Mucosa of gallbladder (tissue), 1 donor: ENCODE results near the gene LARP4B. TPM values are rescaled to one million over a fixed set of nuclear protein-coding genes. Genes with fewer than 3 reads are reported as not detected.

ENCODE experiments used
- DNase-seq: peaks from one replicate; pipeline ENCODE4 v3.0.0-alpha.2; 2020; ENCODE audit warnings: low spot score
- total RNA-seq: library from RNA; stranded (reverse); gene quantifications from one replicate; pipeline ENCODE4 v1.2.1, GENCODE V29; 2021
- donor health status: DM: no; HTN: no; CAD: no.

The LARP4B gene
- total RNA-seq, 1 donor from 2014 or later: 98.6 TPM

- DNase-seq: no peak
Measured at GRCh38 chr10:807958-808353, 123.5 kb downstream of the LARP4B start.

- no peak for DNase-seq
Measured at GRCh38 chr10:807163-807957, 124.1 kb downstream of the LARP4B start.

GRCh38 chr10:806451-807162, 124.9 kb downstream of the LARP4B start:
- DNase-seq: no peak

DNA sequence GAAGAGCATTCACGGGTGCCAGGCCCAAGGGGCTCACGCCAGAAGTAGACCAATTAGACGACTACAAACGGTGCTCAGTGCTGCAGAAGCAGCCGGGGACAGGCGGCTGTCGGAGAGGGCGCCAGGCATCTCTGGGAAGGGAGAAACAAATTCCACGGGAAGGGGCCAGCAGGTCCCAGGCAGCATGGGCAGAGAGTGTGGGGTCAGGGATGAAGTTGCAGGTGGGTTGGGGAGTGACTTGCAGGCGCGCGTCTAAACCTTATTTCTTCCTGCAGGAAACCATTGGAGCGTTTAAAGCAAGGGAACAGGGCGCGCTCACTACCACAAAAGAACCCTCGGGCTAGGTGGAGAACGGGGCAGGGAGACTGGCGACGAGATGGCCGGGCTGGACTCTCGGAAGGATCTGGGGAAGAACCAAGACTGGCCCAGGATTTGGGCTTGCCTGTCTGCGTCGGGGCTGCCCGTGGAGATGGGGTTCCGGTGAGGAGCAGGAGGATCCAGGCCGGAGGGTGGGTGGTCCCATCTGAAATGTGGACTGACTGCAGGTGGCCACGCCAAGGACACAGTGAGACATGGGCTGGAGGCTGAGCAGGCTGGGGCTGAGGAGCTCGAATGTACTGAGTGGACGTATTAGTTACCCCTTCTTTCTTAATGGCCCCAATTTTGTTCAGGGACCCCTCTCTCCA, 125.7 kb downstream of the LARP4B start:
- no peak for DNase-seq

GRCh38 chr10:804787-805619, 126.5 kb downstream of the LARP4B start:
- DNase-seq: no peak

GRCh38 chr10:804191-804781, 127.2 kb downstream of the LARP4B start:
- DNase-seq: no peak

DNA sequence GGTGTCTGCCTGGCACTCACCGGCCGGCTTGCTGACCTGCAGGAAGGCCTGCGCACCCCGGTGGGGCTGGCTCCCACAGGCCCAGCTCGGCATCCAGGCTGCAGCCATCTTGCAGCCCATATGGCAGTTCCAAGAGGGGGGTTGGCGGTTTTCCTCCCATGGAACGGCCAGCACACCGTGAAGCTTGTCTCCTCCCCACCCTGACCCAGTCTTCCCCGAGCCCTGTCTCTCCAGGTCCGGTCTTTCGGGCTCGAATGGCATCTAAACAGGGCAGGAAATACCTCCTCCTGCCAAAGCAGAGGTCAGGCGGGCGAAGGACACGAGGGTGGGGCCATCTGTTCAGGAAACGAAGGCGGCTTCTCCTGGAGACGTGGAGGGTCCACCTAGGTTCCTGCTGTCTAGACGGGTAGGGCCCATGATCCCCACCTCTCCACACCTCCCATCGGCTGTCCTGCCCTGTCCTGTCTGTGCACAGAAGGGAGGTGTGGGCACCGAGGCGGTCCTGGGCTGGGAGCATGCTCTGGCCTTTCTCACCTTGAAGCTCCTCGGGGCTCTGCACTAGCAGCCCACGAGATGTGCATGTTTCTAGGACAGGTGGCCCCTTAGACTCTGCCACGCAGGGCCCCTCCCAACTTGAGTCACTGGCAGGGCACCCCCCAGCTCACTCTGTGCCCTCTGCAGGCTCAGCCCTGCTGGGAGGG, 128.3 kb downstream of the LARP4B start:
- no peak for DNase-seq

DNA sequence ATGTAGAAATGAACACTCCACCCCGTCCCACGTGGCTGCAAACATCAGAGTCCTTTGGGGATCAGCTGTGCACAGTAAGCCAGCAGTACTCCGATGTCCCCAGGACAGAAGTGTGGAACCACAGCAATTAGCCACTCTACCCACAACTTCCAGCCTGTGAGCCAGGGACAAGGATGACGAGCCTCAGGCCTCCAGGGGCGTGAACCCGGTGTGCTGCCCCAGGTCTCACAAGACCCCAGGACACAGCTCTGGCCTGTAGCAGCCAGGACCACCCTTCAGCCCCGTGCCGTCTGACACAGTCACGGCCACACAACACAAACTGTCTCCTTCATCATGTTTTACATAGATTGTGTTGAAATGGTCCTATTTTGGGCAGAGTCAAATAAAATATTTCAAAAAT, 129.0 kb downstream of the LARP4B start:
- DNase-seq: no peak

GRCh38 chr10:797179-797578, 134.3 kb downstream of the LARP4B start:
- no peak for DNase-seq

DNA sequence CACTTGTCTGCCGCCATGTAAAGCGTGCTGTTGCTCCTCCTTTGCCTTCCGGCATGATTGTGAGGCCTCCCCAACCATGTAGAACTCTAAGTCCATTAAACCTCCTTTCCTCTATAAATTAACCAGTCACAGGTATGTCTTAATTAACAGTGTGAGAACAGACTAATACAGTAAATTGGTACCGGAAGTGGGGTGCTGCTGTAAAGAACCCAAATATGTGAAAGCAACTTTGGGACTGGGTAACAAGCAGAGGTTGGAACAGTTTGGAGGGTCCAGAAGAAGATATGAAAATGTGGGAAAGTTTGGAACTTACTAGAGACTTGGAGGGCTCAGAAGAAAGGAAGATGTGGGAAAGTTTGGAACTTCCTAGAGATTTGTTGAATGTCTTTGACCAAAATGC, 135.3 kb downstream of the LARP4B start:
- DNase-seq: no peak

GRCh38 chr10:794382-794956, 137.0 kb downstream of the LARP4B start:
- no peak for DNase-seq

DNA sequence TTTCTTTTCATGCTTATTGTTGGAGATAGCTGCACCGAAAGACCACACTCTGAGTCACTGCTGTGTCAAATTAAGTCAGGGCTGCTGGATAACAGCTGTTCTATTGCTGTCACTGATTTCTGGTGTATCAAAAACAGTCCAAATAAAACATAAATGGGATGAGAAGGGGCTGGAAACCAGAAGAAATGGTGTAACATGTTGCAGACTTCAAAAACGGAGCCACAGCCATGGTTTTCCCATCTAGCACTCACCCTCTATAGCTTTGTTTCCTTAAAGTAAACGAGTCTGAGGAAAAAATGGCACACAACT, 138.8 kb downstream of the LARP4B start:
- DNase-seq: no peak

- DNase-seq: no peak
Measured at GRCh38 chr10:792083-792791, 139.3 kb downstream of the LARP4B start.

DNA sequence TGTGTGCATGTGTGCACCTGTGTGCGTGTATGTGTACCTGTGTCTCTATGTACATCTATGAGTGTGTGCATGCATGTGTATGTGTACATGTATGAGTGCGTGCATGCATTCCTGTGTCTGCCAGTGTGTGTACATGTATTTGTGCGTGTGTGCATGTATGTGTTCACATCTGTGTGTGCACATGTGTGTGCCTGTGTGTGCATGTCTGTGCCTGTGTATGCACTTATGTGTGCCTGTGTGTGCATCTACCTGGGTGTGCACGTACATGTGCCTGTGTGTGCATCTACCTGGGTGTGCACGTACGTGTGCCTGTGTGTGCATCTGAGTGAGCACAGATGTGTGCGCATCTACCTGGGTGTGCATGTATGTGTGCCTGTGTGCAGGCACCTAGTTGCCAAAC, 139.9 kb downstream of the LARP4B start:
- DNase-seq: no peak

DNA sequence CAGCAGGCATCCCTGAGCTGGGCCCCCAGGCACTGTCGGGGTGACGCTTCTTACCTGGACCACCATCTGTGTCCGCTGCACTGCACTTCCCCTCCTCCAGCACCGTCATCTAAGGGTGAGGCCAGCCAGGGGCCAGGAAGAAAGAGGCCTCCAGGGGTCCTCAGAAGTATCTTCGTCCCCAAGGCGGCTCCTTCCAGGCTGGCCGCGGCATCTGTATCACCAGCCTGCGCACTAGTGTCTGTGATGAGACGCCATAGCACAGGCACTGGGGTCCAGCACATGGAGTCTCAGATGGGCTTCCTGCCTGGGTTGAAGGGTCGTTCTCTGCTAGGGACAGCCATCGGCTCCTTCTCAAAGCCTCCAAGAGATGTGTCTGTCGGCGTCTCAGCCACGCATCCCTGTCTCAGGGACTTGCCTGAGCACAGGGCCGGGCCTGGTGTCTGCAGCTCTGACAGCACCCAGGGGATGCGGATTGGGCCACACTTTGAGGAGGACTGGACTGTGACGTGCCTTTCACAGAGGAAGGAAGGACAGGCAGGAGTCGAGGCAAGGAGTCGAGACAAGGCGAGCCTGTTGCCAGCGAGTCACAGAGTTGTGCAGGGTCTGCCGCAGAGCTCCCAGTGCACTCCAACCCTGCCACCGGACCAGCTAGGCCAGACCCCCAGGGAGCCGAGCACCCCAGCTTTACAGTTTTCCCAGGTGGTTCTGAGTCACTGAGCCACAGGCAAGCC, 140.5 kb downstream of the LARP4B start:
- DNase-seq: no peak

DNA sequence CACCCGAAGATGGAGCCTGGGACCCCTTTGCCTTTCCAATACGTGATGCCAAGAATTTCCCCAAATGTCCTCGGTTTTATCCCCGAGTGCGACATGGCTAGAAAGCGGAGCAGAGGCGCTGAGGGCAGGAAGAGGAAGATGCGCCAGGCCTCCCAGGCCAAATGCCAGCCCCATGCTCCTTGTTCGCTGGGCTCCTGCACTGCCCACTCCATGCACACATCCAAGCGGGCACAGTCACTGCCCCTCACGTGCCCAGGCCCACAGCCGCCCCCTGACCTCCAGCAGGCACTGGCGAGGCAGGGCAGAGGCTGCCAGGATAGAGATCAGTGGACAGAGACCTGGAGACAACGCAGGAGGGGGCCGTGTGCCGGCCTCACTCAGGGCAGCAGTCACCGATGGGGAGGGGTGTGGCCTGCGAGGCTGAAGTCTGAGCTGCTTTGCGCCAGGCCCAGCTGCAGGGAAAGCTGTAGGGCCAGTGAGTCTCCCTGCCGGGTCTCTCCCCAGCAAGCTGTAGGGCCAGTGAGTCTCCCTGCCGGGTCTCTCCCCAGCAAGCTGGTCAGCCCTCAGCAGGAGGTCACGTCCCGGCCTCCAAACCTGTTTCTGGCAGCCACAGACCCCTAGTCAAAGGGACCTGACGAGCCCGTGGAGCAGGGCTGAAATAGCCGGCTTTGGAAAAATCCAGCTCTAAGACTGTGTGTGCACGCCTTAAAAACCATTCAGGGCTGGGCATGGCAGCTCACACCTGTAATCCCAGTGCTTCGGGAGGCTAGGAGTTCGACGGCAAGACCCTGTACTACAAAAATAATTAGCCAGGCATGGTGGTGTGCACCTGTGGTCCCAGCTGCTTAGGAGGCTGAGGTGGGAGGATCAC, 141.4 kb downstream of the LARP4B start:
- DNase-seq: no peak

- DNase-seq: peak; percentile 67
Measured at GRCh38 chr10:788796-789748, 142.4 kb downstream of the LARP4B start.
